ENCODE results near the gene SIRT1. TPM values are rescaled to one million over a fixed set of nuclear protein-coding genes. Genes with fewer than 3 reads are reported as not detected.
A peak's percentile ranks its signal among the peaks of the same experiment; 100 is the strongest.

Gene SIRT1
- total and polyA plus RNA-seq, 9 of the 15 experiments (the other 6 are each of a cell fraction or from before 2014, with no cell fraction given): 7.8 to 25.8 (median 19.1) TPM

- TF ChIP-seq AFF1 (IDR thresholded peaks at IDR 0.05; ENCODE audit: low read depth in 1 of 2, partially characterized antibody in 2 of 2) (peak in 1 of 2 experiments; percentile 82), SMAD2 (IDR thresholded peaks at IDR 0.05; ENCODE audit: low read depth, low read length) (no peak), KDM4B (IDR thresholded peaks at IDR 0.05; ENCODE audit: borderline replicate concordance in 2 of 2, low read depth in 1 of 2) (no peak), CTBP1 (IDR thresholded peaks at IDR 0.05; ENCODE audit: borderline replicate concordance) (peak; percentile 48), RBM25 (IDR thresholded peaks at IDR 0.05; ENCODE audit: low read depth, low read length, severe bottlenecking) (peak; percentile 4), CTCF (IDR thresholded peaks at IDR 0.05 in 2 of 3, conservative IDR thresholded peaks at IDR 0.05 in 1 of 3; ENCODE audit: insufficient read depth in 2 of 3, low read depth in 1 of 3, low read length in 3 of 3) (peak in 2 of 3 experiments; percentile 3 to 25; a peak in 2 of 6 replicates), ZNF277 (CRISPR knock-in tag; IDR thresholded peaks at IDR 0.05; ENCODE audit: borderline replicate concordance) (no peak), ZNF780A (CRISPR knock-in tag; IDR thresholded peaks at IDR 0.05) (no peak), LCOR (CRISPR knock-in tag; IDR thresholded peaks at IDR 0.05) (no peak), RBM34 (IDR thresholded peaks at IDR 0.05; ENCODE audit: borderline replicate concordance, insufficient read depth, low read length) (no peak), PKNOX1 (IDR thresholded peaks at IDR 0.05) (peak; percentile 60), ZNF518B (CRISPR knock-in tag; IDR thresholded peaks at IDR 0.05) (no peak), TFAM (CRISPR knock-in tag; conservative IDR thresholded peaks at IDR 0.05) (no peak), HNRNPK (IDR thresholded peaks at IDR 0.05; ENCODE audit: low read depth, low read length, poor library complexity, severe bottlenecking) (no peak)
These were observed 46.7 kb upstream of the SIRT1 start, which contains the start of gene DNAJC12 (continued) for GRCh38 chr10:67837541-67838314.

All from K562 (cell line).